Right lobe of liver (tissue), 6 donors: Measurements from ENCODE around the gene C3orf18. TPM values are rescaled to one million over a fixed set of nuclear protein-coding genes. Genes with fewer than 3 reads are reported as not detected.

Experiments used
- ATAC-seq, 4 donors: fragments of 200-7000 bp; cut with Tn5 transposase; one replicate each; pipeline ENCODE4 v1.9.1; 2020; ENCODE audit warnings: mild to moderate bottlenecking in 4 of 4, moderate library complexity in 4 of 4
- DNase-seq, 3 donors: peaks; one replicate each; pipeline ENCODE4 v3.0.0-alpha.2; 2020
- H3K27ac ChIP-seq, 3 donors: fragments of 200-600 bp; one replicate each; pipeline ENCODE4 v1.8.0; 2022
- H3K27me3 ChIP-seq, 2 donors: fragments of 200-600 bp; one replicate each; pipeline ENCODE4 v1.8.0; 2022
- H3K36me3 ChIP-seq, 4 donors: fragments of 200-600 bp; sonication (generic) in 1 of 4; one replicate each; pipeline versions ENCODE4 v1.5.1 to v1.8.0; 2017 to 2022; ENCODE audit warnings: control low read depth in 1 of 4
- H3K4me1 ChIP-seq, 4 donors: fragments of 200-600 bp; sonication (generic) in 1 of 4; one replicate each; pipeline versions ENCODE4 v1.5.1 to v1.8.0; 2017 to 2022; ENCODE audit warnings: control low read depth in 1 of 4
- H3K4me3 ChIP-seq, 3 donors: fragments of 200-600 bp; one replicate each; pipeline ENCODE4 v1.8.0; 2022
- H3K9me3 ChIP-seq, 4 donors: fragments of 200-600 bp; sonication (generic) in 1 of 4; one replicate each; pipeline versions ENCODE4 v1.5.1 to v1.8.0; 2017 to 2022; ENCODE audit warnings: control low read depth in 1 of 4
- CTCF ChIP-seq, 4 donors: fragments of 200-600 bp in 3 of 4; fragments of 450-650 bp in 1 of 4; IDR thresholded peaks; one replicate each; pipeline versions ENCODE4 v1.5.1 to v1.8.0; 2016 to 2022; ENCODE audit warnings: antibody characterized with exemption in 4 of 4, mild to moderate bottlenecking in 2 of 4
- POLR2A ChIP-seq: fragments of 450-650 bp; IDR thresholded peaks from one replicate; pipeline ENCODE4 v1.6.1; 2017; ENCODE audit warnings: antibody characterized with exemption, mild to moderate bottlenecking
- WGBS: methylation state at CpG from one replicate; pipeline ENCODE4 v1.1.6; 2018; ENCODE audit warnings: low coverage, low lambda C conversion rate; ENCODE audit not compliant: insufficient coverage; ENCODE audit errors: missing lambda C conversion rate; 5-methylcytosine and 5-hydroxymethylcytosine counted together
- intact Hi-C, 2 donors: fragments of 100-400 bp; cut with DNase I; formaldehyde crosslinking; loops; one replicate each; pipeline versions ENCODE4 v1.11.2 to v1.14.1; 2022
- total RNA-seq, 6 experiments: library from RNA; depleted of rRNA in 2 of 6; stranded (reverse); fragments of >200 nt in 2 of 6; fragmentation: NEBNext Ultra II Directional in 3 of 6; extraction: Animal tissue kit (Norgen Biotek cat#: 25700) in 3 of 6; gene quantifications; one replicate each; pipeline versions ENCODE4 v1.1.0 to v1.2.4, GENCODE V29; 2016 to 2023
- donor health status: DM: no; HTN: yes; CAD: no.
- donor health status: DM: no; HTN: no; CAD: no.
- donor health status: DM: no; HTN: no; CAD: no.
- donor health status: DM: no; HTN: yes; CAD: no.
- donor health status: DM: no; HTN: yes; CAD: no.

The C3orf18 gene
- total RNA-seq, 6 experiments from 2014 or later: 2.0 to 7.8 (median 2.8) TPM

GRCh38 chr3:50568947-50569749 is 1.6 kb upstream of the C3orf18 start, which contains the start of gene HEMK1:
Gene HEMK1, plus strand, starts transcription at chr3:50569522. Its CDS starts 1,583 bp downstream, at chr3:50571105.
- 0% methylated on average over 13 of the region's 55 CpGs for WGBS
- no peak for TF ChIP-seq POLR2A
- TF ChIP-seq CTCF (IDR thresholded peaks at IDR 0.05): no peak
- DNase-seq (peak; percentile 98 to 99 (median 98)), ATAC-seq (peak; percentile 85 to 90 (median 88))
- H3K9me3 ChIP-seq: no peaks in the 10 kb centered on the region
- no peaks in the 10 kb centered on the region for H3K36me3 ChIP-seq
- H3K4me1 ChIP-seq: peaks cover 0 to 38% (median 13%) of the 10 kb centered on the region in 4 donors
- peak within 1 kb of the TSS; percentile 52 to 78 (median 76) for H3K4me3 ChIP-seq
- peak within 1 kb of the TSS; percentile 49 to 79 (median 61) for H3K27ac ChIP-seq
- intact Hi-C loops: no loop called here
- no peaks in the 10 kb centered on the region for H3K27me3 ChIP-seq

GRCh38 chr3:50567011-50567385 is 549 bp downstream of the C3orf18 start:
- Histone ChIP-seq H3K36me3 (no peaks in the 10 kb centered on the region), H3K4me3 (peak overlapping the region; percentile 59 to 63 (median 60)), H3K4me1 (peaks cover 0 to 23% (median 6%) of the 10 kb centered on the region in 4 donors), H3K27ac (no peak overlapping the region), H3K27me3 (no peaks in the 10 kb centered on the region), H3K9me3 (no peaks in the 10 kb centered on the region)
- WGBS: no CpG with 5 or more reads among the region's 11 CpGs
- no peak for DNase-seq
- TF ChIP-seq POLR2A (no peak), CTCF (IDR thresholded peaks at IDR 0.05) (no peak)
- ATAC-seq: no peak
- intact Hi-C loops: no loop called here

- TF ChIP-seq POLR2A (no peak), CTCF (IDR thresholded peaks at IDR 0.05) (no peak)
- Histone ChIP-seq H3K36me3 (no peaks in the 10 kb centered on the region), H3K9me3 (no peaks in the 10 kb centered on the region), H3K4me3 (no peak overlapping the region), H3K27ac (no peak overlapping the region), H3K4me1 (peaks cover 0 to 13% (median 2%) of the 10 kb centered on the region in 4 donors), H3K27me3 (no peaks in the 10 kb centered on the region)
- ATAC-seq: no peak
- no peak for DNase-seq
- intact Hi-C loops: no loop called here
- no CpG with 5 or more reads among the region's 1 CpG for WGBS
These were observed 3.2 kb downstream of the C3orf18 start for GRCh38 chr3:50564321-50564720.

DNA sequence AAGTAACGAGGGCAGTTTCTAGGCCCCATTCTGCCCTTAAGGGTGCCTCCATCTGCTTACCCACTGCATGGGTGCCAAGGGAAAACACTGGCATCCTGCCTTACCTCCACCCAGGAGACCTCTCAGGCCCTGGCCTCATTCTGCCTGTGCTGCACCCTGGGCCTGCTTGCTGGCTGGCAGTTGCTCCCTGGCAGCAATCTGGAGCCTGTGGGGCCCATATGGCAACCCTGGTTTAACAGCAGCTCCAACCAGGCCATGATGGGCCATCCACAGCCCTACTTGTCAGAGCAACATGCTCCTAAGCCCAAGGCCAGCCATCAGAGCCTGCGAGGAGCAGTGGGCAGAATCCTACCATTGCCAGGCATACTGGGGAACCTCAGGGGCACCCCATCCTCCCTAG is 3.7 kb downstream of the C3orf18 start:
- intact Hi-C loops: no loop called here
- Histone ChIP-seq H3K9me3 (no peaks in the 10 kb centered on the region), H3K27me3 (no peaks in the 10 kb centered on the region), H3K4me1 (peaks cover 0 to 13% (median 2%) of the 10 kb centered on the region in 4 donors), H3K27ac (no peak overlapping the region), H3K36me3 (no peaks in the 10 kb centered on the region), H3K4me3 (no peak overlapping the region)
- TF ChIP-seq POLR2A: no peak
- no peak for TF ChIP-seq CTCF (IDR thresholded peaks at IDR 0.05)
- WGBS: 71% methylated on average over 1 of the region's 2 CpGs
- DNase-seq (no peak), ATAC-seq (no peak)
